Heart left ventricle (tissue), 13 donors: ENCODE data around the gene YTHDC1.

Source experiments
- CTCF ChIP-seq, 12 donors: fragments of 200-600 bp; sonication (generic) in 4 of 12; IDR thresholded peaks; one replicate each; pipeline versions ENCODE4 v1.5.0 to v1.8.0; 2018 to 2022; ENCODE audit warnings: antibody characterized with exemption in 12 of 12, mild to moderate bottlenecking in 5 of 12
- POLR2A ChIP-seq, 2 donors: fragments of 450-650 bp; IDR thresholded peaks; one replicate each; pipeline ENCODE4 v1.6.1; 2017; ENCODE audit warnings: antibody characterized with exemption in 2 of 2, mild to moderate bottlenecking in 2 of 2, moderate library complexity in 2 of 2
- donor health status: ischemic (EF 13 %, LVEDD 7.1; RV severe dilation, severe dysfunction).
- donor health status: DM: no; HTN: yes; CAD: no.
- donor health status: DM: no; HTN: no; CAD: no.
- donor health status: ischemic (EF 25% LVEDD 6.9; RV normal size, moderate dysfunction).
- donor health status: ischemic (EF 25% LVEDD 5.7; RV mildly dilated, moderate dysfunction).
- donor health status: ischemic (EF 35%, LVEDD 5.7; RV mildly dilated, moderate dysfunction).
- donor health status: nonischemic (EF 11% LVEDD 7.7; RV severe dilation, severe dysfunction).
- donor health status: DM: yes; HTN: yes; CAD: no.
- donor health status: PGD.
- donor health status: ischemic (EF 29% LVEDD 5.4; RV normal size, mild dysfunction).
- donor health status: nonischemic (EF 23%, LVEDD 6.1; RV moderate dilation, normal function).

GRCh38 chr4:68390205-68390935 lies 40.5 kb upstream of the YTHDC1 start:
- TF ChIP-seq CTCF (IDR thresholded peaks at IDR 0.05), result no peak
- no peak for TF ChIP-seq POLR2A (IDR thresholded peaks at IDR 0.05)
